BLaER1 (cell line): ENCODE measurements around the gene FMO2.
A peak's percentile ranks its signal among the peaks of the same experiment; 100 is the strongest.

Experiments used
- H3K27ac ChIP-seq: shearing (Covaris generic); formaldehyde crosslinking; 2 replicates; pipeline ENCODE4 v1.8.1; 2022
- H3K27me3 ChIP-seq: shearing (Covaris generic); formaldehyde crosslinking; 2 replicates; pipeline ENCODE4 v1.8.1; 2022
- H3K36me3 ChIP-seq: shearing (Covaris generic); formaldehyde crosslinking; 2 replicates; pipeline ENCODE4 v1.8.1; 2022
- H3K4me1 ChIP-seq: shearing (Covaris generic); formaldehyde crosslinking; 2 replicates; pipeline ENCODE4 v1.8.1; 2022
- H3K4me2 ChIP-seq: shearing (Covaris generic); formaldehyde crosslinking; 2 replicates; pipeline ENCODE4 v1.8.1; 2022
- H3K4me3 ChIP-seq: shearing (Covaris generic); formaldehyde crosslinking; 2 replicates; pipeline ENCODE4 v1.8.1; 2022
- H3K9ac ChIP-seq: shearing (Covaris generic); formaldehyde crosslinking; 2 replicates; pipeline ENCODE4 v1.8.1; 2022
- H3K9me3 ChIP-seq: shearing (Covaris generic); formaldehyde crosslinking; 2 replicates; pipeline ENCODE4 v1.8.1; 2022
- H4K20me1 ChIP-seq: shearing (Covaris generic); formaldehyde crosslinking; 2 replicates; pipeline ENCODE4 v1.8.1; 2022
- Cebpa-rat ChIP-seq: shearing (Covaris generic); IDR thresholded peaks from 2 replicates; pipeline ENCODE4 v1.8.1; 2022

FMO2 gene

DNA sequence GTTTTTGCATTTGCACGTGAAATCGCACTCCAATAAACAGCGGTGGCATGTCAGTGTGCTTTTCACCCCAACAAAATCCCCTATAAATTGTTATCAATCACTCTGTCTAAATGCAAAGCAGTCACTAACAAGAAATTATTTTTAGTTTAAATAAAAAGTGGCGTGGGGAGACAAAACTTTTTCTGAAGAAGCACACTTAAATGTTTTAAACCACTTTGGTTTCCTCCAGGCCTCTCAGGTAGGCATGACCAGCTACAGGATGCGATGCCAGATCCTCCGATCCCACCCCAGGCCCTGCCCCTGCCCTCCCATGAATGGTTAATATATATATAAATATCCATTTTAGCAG lies 66.8 kb downstream of the FMO2 start:
- Histone ChIP-seq H3K4me3 (no peak overlapping the region), H3K9ac (no peak overlapping the region), H3K27ac (no peak overlapping the region), H4K20me1 (no peaks in the 10 kb centered on the region), H3K4me1 (peaks cover 9% of the 10 kb centered on the region), H3K9me3 (no peaks in the 10 kb centered on the region), H3K27me3 (no peaks in the 10 kb centered on the region), H3K4me2 (peak overlapping the region; percentile 3; the same call in 1 of the 2 replicates), H3K36me3 (no peaks in the 10 kb centered on the region)
- no peak for TF ChIP-seq Cebpa-rat

DNA sequence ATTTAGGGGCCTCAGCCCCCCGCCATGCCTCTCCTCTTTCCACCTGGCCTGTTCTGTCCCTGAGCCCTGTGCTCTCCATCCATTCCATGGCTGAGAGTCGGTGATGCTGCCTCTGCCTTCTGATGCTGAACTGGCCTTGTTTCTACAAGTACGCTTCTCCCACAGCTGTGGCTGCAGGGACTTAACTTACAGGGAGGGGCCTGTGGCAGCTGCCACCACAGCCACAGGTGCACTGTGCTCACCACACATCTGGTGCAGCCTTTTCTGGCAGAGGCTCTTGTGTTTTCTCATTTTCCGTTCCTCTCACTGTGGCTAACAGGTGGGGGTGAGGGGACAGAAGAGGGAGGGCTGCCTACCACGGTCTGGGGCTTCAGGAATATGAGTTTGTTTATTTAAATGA lies 67.4 kb downstream of the FMO2 start:
- no peak for TF ChIP-seq Cebpa-rat
- H4K20me1 ChIP-seq = no peaks in the 10 kb centered on the region
- no peak overlapping the region for H3K9ac ChIP-seq
- H3K27ac ChIP-seq = no peak overlapping the region
- H3K4me2 ChIP-seq = peak overlapping the region; percentile 3; the same call in 1 of the 2 replicates
- no peaks in the 10 kb centered on the region for H3K9me3 ChIP-seq
- H3K4me1 ChIP-seq = peaks cover 9% of the 10 kb centered on the region
- no peak overlapping the region for H3K4me3 ChIP-seq
- no peaks in the 10 kb centered on the region for H3K27me3 ChIP-seq
- no peaks in the 10 kb centered on the region for H3K36me3 ChIP-seq

DNA sequence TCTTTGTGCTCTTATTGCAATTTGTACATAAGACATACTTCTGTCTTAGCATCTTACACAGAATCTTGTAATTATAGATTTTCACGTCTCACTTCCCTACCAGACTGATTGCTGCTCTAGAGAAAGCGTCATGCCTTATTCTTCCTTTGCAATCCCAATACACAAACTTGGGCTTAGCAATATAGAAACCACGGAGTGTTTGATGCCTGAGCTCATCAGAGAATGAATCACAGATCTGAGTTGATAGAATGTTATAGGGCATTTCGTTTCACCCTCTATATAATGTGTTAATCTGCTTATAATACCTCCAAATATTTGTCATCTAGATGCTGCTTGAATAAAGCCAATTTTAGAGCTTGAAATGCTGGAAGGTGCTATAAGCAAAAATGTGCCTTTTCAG lies 69.8 kb downstream of the FMO2 start:
- no peaks in the 10 kb centered on the region for H3K27me3 ChIP-seq
- no peak overlapping the region for H3K27ac ChIP-seq
- H3K9me3 ChIP-seq = no peaks in the 10 kb centered on the region

DNA sequence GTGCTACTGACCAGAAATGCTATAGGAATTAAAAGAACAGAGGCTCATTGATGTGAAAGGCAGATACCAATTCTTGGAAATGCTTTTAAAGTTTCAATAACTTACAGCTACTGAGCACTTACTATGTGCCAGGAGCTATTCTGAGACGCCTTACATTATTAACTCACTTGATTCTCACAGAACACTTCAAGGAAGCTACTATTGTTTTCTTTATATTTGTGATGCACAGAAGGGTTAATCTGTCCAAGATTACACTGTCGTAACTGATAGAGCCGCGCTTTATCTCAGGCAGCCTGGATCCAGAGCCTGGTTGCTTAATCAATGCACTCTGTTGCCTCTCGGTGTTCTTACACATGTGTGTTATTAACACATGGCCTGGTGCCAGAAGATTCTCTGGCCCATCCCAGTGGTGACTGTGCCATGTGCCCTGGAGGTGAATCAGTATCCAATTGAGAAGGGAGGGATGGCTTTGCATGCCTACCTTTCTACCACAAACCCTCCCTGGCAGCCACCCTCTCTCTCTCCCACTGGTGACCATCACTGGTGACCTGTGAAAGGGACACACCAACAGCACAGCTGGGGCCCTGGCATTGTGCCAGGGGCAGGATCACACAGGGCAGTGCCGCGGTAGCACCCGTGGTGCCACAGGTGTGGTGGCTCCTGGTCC lies 72.0 kb downstream of the FMO2 start:
- Histone ChIP-seq H3K27me3 (no peaks in the 10 kb centered on the region), H3K27ac (no peak overlapping the region), H3K36me3 (no peaks in the 10 kb centered on the region), H3K4me2 (no peak overlapping the region), H4K20me1 (no peaks in the 10 kb centered on the region), H3K9me3 (no peaks in the 10 kb centered on the region), H3K9ac (no peak overlapping the region), H3K4me3 (no peak overlapping the region), H3K4me1 (peaks cover 8% of the 10 kb centered on the region)
- no peak for TF ChIP-seq Cebpa-rat

More for the DNA sequence above, 69.8 kb downstream of the FMO2 start:
- H4K20me1 ChIP-seq = no peaks in the 10 kb centered on the region
- no peak overlapping the region for H3K4me3 ChIP-seq
- H3K4me2 ChIP-seq = no peak overlapping the region
- peaks cover 9% of the 10 kb centered on the region for H3K4me1 ChIP-seq
- H3K36me3 ChIP-seq = no peaks in the 10 kb centered on the region
- no peak overlapping the region for H3K9ac ChIP-seq
- no peak for TF ChIP-seq Cebpa-rat

DNA sequence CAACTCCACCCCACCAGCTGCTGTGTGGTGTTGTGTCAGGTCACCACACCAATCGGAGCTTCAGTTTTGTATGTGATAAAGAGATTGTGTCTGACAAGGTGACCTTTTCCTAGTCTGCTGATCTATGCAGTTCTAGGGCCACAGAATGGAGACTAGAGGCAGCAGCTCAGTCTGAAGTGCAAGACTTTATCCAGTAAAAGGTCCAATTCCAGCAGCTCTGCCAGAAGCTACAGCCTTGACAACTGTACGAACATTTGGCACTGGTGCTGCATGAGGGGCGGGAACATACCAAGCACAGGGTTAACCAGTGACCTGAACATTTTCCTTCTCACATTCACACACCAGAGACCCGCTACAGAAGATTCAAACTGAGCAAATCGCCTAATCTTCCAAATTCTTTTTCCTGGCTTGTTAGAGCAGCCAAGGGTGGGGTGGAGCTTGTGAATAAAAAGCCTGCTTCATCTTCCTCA lies 72.5 kb downstream of the FMO2 start:
- H3K4me1 ChIP-seq = peaks cover 2% of the 10 kb centered on the region; the same call in 1 of the 2 replicates
- no peaks in the 10 kb centered on the region for H3K36me3 ChIP-seq
- TF ChIP-seq Cebpa-rat = no peak
- H3K4me3 ChIP-seq = no peak overlapping the region
- no peaks in the 10 kb centered on the region for H3K27me3 ChIP-seq
- H3K4me2 ChIP-seq = no peak overlapping the region
- no peaks in the 10 kb centered on the region for H3K9me3 ChIP-seq
- no peak overlapping the region for H3K27ac ChIP-seq
- no peak overlapping the region for H3K9ac ChIP-seq
- no peaks in the 10 kb centered on the region for H4K20me1 ChIP-seq

DNA sequence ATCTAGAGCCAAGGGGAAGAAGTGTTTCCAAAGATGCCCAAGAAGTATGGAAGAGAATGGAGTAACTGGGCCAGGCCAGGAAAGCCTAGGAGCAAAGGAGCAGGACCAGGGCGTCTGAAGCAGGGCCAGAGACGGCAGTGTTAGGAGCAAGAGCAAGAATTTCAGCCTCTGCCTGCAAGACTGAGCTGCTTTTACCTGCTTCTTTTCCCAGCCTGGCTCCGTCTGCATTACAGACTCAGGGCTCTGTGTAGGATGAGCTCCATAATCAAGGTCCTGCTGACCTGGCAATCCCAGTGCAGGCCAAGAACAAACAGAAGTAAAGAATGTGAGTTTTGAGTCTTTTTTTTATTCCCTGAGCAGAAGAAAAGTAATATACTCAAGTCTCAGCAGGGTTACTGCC lies 73.3 kb downstream of the FMO2 start:
- Histone ChIP-seq H3K36me3 (no peaks in the 10 kb centered on the region), H3K4me3 (no peak overlapping the region), H3K4me1 (no peaks in the 10 kb centered on the region), H3K9me3 (no peaks in the 10 kb centered on the region), H4K20me1 (no peaks in the 10 kb centered on the region), H3K4me2 (no peak overlapping the region), H3K27me3 (no peaks in the 10 kb centered on the region), H3K27ac (no peak overlapping the region), H3K9ac (no peak overlapping the region)
- TF ChIP-seq Cebpa-rat = no peak

DNA sequence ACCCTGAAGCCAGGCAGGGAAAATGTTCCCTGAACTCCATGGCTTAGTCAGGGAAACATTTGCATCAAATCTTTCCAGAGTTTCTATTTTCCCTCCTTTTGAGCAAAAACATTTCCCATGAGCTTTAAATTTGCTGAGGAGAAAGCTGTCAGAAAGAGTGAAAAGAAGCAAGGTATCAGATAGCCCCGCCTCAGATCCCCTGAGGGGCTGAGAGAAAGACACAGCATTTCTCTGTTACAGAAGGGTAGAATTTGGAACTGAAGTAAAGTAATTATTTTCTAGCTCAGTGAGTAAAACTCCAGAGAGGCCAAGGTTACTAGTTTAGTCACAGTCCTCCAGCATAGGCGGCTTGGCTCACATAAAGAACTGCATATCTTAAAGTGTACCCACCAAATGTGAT lies 73.8 kb downstream of the FMO2 start:
- Histone ChIP-seq H3K27me3 (no peaks in the 10 kb centered on the region), H3K27ac (no peak overlapping the region), H3K9me3 (no peaks in the 10 kb centered on the region), H3K4me1 (no peaks in the 10 kb centered on the region), H3K9ac (no peak overlapping the region), H3K36me3 (no peaks in the 10 kb centered on the region), H3K4me3 (no peak overlapping the region), H4K20me1 (no peaks in the 10 kb centered on the region), H3K4me2 (no peak overlapping the region)
- no peak for TF ChIP-seq Cebpa-rat
